GM19452 (cell line): Measurements from ENCODE around the gene PTGER4.
"Not testable (repeated sequence)": the region's sequence is repeated elsewhere in the genome, so short reads cannot be mapped to it uniquely, and the experiment has no call there.

Experiments used
- ATAC-seq: cut with Tn5 transposase; IDR thresholded peaks from one replicate; pipeline ENCODE4 v1.9.1; 2021; ENCODE audit not compliant: unreplicated experiment

The PTGER4 gene

GRCh38 chr5:40688996-40689395 lies 9.3 kb downstream of the PTGER4 start:
- ATAC-seq, result no peak

DNA sequence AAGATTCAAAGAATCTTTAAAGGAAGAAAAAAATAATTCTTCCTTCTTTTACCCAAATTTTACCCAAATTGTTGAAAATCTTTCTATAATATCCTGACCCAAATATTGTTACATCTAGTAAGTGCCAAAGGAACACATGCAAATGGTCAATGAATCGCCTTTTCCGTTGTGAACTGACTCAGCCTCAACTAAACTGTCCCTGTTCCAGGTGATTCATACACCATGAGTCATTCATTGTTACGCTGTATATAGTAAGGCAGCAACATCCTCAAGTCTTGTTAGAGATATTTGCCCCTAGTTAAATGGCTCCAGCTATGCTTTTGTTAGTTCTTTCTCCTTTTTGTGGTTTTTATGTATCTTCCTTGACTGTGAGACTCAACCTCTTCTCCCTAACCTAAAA lies 9.7 kb downstream of the PTGER4 start:
- ATAC-seq, result peak; percentile 60

DNA sequence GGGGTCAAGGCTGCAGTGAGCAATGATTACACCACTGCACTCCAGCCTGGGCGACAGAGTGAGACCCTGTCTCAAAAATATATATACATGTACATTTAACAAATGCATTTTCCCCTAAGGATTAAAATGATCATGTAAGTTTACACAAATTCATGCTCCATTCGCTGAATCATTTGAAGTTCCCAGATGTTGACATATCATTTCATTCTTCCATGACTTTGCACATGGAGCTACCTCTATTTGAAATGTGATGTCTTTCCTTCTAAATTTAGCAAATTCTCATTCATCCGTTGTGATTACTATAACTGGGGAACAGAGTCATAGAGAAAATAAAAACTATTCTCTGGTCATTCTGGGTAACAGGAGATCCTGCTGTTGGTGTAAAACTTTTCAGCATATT lies 10.6 kb downstream of the PTGER4 start:
- no peak for ATAC-seq

- no peak for ATAC-seq
These were observed 12.2 kb downstream of the PTGER4 start for GRCh38 chr5:40691894-40692293.

GRCh38 chr5:40694433-40694832 lies 14.7 kb downstream of the PTGER4 start:
- no peak for ATAC-seq

GRCh38 chr5:40700116-40700782 lies 20.5 kb downstream of the PTGER4 start:
- ATAC-seq, result no peak

GRCh38 chr5:40702027-40702426 lies 22.3 kb downstream of the PTGER4 start:
- not testable (repeated sequence) for ATAC-seq

DNA sequence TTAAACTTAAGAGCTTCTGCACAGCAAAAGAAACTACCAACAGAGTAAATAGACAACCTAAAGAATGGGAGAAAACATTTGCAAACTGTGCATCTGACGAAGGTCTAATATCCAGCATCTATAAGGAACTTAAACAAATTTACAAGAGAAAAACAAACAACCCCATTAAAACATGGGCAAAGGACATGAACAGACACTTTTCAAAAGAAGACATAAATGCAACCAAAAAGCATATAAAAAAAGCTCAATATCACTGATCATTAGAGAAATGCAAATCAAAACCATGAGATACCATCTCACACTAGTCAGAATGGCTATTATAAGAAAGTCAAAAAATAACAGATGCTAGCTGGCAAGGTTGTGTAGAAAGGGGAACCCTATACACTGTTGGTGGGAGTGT lies 25.8 kb downstream of the PTGER4 start:
- ATAC-seq, result not testable (repeated sequence)

DNA sequence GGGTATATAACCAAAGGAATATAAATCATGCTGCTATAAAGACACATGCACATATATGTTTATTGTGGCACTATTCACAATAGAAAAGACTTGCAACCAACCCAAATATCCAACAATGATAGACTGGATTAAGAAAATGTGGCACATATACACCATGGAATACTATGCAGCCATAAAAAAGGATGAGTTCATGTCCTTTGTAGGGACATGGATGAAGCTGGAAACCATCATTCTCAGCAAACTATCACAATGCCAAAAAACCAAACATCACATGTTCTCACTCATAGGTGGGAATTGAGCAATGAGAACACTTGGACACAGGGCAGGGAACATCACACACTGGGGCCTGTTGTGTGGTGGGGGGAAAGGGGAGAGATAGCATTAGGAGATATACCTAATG lies 30.9 kb downstream of the PTGER4 start:
- not testable (repeated sequence) for ATAC-seq

DNA sequence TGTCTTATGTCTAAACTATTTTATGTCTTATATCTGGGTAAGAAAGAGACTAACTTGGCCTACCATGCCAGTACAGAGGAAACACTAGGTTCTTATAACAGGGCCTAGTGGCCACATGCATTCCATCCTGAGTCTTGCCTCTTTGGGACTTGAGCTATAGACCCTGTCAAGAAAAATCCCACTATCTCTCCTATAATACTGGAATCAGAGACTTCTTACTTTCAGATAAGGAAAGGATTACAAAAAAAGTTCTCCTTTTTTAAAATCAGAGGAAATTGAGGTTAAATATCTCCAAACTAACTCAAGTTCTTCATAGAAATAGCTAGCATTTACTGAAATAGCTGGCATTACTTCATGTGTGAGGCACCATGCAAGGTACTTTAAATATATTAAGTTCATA lies 34.3 kb downstream of the PTGER4 start:
- ATAC-seq, result no peak

GRCh38 chr5:40716000-40716399 lies 36.3 kb downstream of the PTGER4 start:
- ATAC-seq, result no peak

- ATAC-seq, result no peak
These were observed 36.9 kb downstream of the PTGER4 start for GRCh38 chr5:40716590-40716989.

GRCh38 chr5:40717281-40717680 lies 37.6 kb downstream of the PTGER4 start:
- ATAC-seq, result no peak

- no peak for ATAC-seq
These were observed 40.4 kb downstream of the PTGER4 start for GRCh38 chr5:40720069-40720468.

DNA sequence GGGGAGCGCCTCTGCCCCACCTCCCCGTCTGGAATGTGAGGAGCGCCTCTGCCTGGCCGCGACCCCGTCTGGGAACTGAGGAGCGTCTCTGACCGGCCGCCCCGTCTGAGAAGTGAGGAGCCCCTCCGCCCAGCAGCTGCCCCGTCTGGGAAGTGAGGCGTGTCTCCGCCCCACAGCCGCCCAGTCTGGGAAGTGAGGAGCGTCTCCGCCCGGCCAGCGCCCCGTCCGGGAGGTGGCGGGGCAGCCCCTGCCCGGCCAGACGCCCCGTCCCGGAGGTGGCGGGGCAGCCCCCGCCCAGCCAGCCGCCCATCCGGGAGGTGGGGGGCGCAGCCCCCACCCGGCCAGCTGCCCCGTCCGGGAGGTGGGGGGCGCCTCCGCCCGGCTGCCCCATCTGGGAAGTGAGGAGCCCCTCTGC lies 42.8 kb downstream of the PTGER4 start:
- ATAC-seq, result not testable (repeated sequence)

DNA sequence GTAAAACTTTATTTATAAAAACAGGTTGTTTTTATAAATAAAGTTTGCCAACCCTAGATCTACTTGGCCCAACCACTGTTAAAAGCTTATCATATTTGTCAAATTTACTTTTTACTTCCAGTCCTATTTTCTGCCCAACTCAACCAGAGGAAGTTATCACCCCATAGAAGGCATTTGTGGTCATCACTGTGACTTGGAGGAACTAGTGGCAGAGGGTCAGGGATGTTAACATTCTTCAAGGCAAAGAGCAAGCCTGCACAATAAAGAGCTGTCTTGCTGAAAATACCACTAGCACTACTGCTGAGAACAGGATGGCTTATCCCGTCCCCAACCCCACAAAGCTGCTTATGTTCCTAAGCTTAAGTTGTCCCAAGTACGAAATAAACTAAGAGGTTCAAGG lies 53.7 kb downstream of the PTGER4 start:
- ATAC-seq, result no peak

DNA sequence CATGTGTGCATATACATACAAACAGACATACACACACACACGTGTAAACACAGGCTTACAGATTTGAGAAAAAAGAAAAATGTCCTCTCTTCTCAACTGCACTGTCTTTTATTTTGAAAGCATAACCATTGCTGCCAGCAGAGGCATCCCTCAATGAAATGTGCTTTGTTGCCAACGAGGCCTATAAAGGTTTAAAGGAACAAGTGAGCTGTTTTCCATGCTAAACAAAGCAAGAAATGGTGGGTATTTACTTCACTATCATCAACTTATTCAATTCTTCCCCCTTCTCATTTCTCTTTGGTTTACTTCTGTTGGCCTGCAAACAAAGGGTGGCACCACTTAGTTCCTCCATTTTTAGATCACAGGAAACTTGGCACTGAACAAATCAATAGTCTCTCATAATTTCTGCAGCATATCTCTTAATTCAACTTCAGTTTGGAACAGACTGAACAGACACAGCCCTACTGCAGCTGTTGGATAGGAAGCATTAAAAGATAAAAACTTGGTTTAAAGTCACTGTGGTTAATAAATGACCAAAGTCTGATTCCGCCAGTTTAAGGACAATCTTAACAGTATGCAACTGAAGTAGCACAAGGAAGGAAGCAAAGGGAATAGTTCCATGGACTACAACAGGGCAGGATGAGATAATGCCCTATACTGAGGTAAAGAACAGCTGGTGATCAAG lies 54.3 kb downstream of the PTGER4 start:
- no peak for ATAC-seq

- no peak for ATAC-seq
These were observed 55.3 kb downstream of the PTGER4 start for GRCh38 chr5:40734986-40735385.

GRCh38 chr5:40735609-40736008 lies 55.9 kb downstream of the PTGER4 start:
- ATAC-seq, result no peak

DNA sequence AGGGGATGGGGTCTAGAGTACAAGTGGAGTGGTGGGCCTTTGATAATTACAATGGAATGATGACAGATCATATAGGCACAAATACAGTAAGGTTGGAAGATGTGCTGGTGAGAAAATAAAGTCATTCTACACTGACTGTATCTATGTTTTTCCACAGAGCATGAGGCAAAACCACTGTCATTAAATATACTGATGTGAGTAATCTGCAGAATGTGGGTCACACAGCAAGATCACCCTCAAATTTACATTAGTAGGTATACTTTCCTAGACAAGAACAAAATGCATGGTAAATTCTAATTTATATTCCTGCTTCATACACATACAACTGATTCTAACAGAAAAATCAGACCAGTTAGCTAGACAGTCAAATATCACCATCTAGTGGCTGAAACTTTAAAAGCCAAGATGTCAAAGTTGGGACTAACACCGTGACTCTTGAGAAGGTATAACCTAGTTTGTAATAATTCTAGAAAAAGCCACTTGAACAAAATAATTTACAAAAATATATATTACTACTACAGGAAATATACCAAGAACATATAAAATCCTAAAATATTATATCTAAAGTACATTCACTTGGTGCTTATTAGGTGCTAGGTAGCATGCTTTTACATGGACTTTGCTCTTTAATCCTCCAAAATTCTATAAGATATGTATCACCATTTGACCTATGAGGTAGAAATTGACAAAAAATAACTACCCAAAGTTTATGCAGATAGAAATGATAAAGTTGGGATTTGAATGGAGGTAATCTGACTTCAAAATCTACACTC lies 56.6 kb downstream of the PTGER4 start:
- ATAC-seq, result peak; percentile 83

GRCh38 chr5:40738502-40738901 lies 58.8 kb downstream of the PTGER4 start:
- ATAC-seq, result no peak
